Measurements from ENCODE around the gene PZP.

- no peak for TF ChIP-seq CTCF (IDR thresholded peaks at IDR 0.05; ENCODE audit: insufficient read depth, low read length, poor library complexity, severe bottlenecking)
- no peak for TF ChIP-seq EZH2phosphoT487 (conservative IDR thresholded peaks at IDR 0.05; ENCODE audit: low read length)
Observed at GRCh38 chr12:9248435-9248834, 40.2 kb upstream of the PZP start.
